IPS-11a (cell line): Measurements from ENCODE around the gene SYCE1L.

Experiments
- H3K4me3 ChIP-seq: one replicate; pipeline ENCODE4 v1.5.1; 2013; ENCODE audit warnings: low read depth, low read length, control low read depth

The SYCE1L gene

DNA sequence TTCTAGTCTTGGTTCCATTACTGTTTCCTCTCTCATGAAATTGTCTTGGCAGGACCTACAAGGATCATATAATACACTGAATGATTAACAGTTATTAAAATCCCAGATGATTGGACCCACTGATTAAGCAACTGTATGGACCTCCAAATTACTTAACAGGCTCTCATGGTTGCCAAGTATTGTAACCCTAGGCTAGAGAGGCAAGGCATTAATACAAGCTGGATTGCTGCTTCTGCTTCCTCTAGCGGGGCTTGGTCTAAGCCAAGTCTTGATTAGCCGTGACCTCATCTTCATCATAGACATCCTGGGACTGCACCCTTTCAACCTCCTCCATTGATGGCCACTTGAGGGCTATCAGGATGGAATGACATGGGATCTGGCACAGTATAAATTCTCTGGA, 46.9 kb downstream of the SYCE1L start:
- H3K4me3 ChIP-seq: no peak overlapping the region

DNA sequence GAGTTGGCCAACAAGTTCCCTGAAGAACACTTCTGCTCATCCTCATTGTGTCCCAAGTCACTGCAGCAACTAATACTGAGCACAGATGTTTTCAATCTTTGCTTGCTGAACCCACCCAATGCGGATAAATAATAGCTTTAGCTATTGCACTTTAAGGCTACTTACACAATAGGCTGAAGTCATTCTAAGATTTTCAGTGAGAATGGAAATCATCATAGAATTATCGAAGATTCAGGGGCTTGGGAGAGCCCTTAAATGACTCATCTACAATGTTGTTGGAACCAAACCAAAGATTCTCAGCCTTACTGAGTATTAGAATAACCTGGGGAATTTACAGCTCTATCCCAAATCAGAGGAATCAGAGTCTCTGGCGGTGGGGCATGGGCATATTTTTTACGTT, 51.2 kb downstream of the SYCE1L start:
- no peak overlapping the region for H3K4me3 ChIP-seq
